Spleen (tissue), 7 donors: ENCODE results near the gene DNAAF1.

Experiments
- CTCF ChIP-seq, 11 experiments: fragments of 200-600 bp in 7 of 11; fragments of 450-650 bp in 4 of 11; sonication (generic) in 4 of 11; IDR thresholded peaks in 8 of 11; conservative IDR thresholded peaks in 3 of 11; 1 replicate in 7 of 11; 2 replicates in 4 of 11; pipeline versions ENCODE4 v1.4.0 to v1.8.0; 2016 to 2021; ENCODE audit warnings: antibody characterized with exemption in 11 of 11, inconsistent platforms in 4 of 11, mild to moderate bottlenecking in 1 of 11
- POLR2A ChIP-seq, 3 donors: fragments of 450-650 bp; IDR thresholded peaks; one replicate each; pipeline ENCODE4 v1.5.1; 2017; ENCODE audit warnings: antibody characterized with exemption in 3 of 3, mild to moderate bottlenecking in 1 of 3
- donor health status: DM: no; HTN: no; CAD: no; lungs with moderate emphysema.
- donor health status: DM: no; HTN: no; CAD: no.
- donor health status: DM: no; HTN: no; CAD: no.

GRCh38 chr16:84144859-84145639 lies at the start of gene DNAAF1, which contains the start of gene HSDL1:
- TF ChIP-seq CTCF (IDR thresholded peaks at IDR 0.05 in 8 of 11, conservative IDR thresholded peaks at IDR 0.05 in 3 of 11) (no peak), POLR2A (IDR thresholded peaks at IDR 0.05) (no peak)
